HG02763 (cell line): ENCODE data around the gene SLC4A8.

Source experiments
- ATAC-seq: cut with Tn5 transposase; IDR thresholded peaks from one replicate; pipeline ENCODE4 v1.9.1; 2021; ENCODE audit warnings: mild to moderate bottlenecking, moderate library complexity; ENCODE audit not compliant: unreplicated experiment

SLC4A8 gene

DNA sequence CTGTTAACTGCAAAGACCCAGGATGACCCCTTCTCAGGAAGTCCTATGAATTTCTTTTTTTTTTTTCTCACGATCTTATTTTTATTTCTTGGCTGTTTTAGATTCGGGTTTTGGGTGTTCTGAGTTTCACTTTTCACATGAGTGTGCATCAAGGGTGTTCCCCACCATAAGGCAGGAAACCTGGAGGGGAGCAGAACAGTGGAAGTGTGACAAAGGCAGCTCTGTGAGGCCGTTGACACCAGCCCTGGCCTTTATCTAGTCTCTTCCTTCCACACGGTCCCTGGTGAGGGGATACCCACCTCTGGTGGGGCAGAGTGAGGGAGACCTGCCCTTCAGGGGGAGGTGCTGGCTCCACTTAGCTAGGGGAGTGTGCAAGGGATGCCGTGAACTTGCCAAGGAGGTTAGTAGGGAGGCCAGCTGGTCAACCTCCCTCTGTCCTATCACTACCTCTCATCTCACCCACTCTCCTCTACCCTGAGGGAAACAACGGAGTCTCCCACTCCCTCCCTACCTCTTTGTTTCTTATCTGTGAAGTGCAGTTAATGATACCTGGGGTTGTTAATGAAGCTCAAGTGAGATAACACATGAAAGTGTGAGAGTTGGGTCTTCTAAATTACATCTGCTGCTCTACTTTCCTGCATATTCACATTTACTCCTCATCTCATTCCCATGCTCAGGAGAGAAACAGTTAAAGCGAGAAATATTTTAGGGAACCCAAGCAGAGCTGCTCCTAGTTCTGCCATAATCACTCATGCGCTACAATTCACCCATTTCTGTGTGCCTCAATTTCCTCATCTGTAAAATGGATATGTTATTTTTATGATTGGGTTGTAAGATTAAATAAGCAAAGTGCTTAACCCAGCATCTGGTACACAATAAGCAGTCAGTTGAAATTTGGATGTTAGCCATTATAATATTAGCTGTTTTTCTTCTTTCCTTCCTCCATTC, 29.1 kb upstream of the SLC4A8 start:
- no peak for ATAC-seq

DNA sequence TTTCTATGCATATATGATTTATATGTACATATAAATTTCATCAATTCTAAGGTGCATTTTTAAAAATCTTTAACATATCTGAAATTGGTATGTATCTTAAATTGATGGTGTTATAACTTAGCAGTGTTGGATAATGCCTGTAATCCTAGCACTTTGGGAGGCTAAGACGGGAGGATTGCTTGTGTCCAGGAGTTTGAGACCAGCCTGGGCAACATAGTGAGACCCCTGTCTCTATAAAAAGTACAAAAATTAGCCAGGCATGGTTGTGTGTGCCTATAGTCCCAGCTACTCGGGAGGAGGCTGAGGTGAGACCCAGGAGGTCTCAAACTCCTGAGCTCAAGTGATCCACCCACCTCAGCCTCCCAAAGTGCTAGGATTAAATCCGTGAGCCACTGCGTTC, 27.0 kb upstream of the SLC4A8 start:
- no peak for ATAC-seq

DNA sequence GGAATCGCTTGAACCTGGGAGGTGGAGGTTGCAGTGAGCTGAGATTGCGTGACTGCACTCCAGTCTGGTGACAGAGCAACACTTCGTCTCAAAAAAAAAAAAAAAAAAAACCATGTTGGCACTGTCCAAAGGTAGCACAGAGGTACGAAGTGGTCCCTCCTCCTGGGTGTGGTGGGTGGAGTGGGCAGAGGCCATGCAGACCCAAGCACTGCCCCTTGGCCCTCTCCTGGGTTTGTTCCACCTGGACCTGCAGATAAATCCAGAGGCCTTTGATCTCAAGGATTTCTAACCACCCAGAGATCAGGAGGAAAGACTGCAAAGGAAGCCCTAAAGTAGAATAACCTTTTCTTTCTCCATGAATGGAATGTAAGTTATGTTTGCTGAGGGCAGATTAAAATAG, 24.7 kb upstream of the SLC4A8 start:
- ATAC-seq = no peak

DNA sequence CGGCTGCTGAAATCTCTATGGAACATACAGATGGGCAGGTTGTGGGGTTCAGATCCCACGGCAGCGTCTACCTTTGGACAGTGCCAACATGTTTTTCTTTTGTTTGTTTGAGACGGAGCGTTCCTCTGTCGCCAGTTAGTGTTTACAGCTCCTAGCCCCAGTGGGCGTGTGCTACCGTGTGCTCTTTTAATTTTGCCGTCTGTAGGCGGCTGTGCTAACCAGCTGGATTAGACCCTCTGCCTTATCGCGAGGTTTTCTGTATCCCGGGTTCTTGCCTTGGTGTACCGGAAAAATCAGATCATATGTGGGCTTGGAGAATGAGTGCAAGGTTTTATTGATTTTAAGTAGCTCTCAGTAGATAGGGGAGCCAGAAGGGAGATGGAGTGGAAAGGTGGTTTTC, 23.6 kb upstream of the SLC4A8 start:
- no peak for ATAC-seq

DNA sequence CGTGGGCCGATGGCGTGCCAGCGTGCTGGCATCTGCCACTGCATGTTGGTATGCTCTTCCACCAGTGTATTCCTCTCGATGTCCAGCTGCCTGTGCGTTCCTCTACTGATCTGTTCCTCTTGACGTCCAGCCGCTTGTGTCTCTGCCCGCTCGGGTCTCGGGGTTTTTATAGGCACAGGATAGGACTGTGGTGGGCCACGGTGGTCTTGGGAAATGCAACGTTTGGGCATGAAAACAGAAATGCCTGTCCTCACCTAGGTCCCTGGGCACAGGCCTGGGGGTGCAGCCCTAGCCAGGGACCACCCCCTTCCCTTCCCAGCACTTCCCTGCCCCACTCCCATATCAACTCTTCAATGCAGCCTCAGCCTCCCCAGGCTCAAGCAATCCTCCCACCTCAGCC, 23.1 kb upstream of the SLC4A8 start:
- no peak for ATAC-seq

DNA sequence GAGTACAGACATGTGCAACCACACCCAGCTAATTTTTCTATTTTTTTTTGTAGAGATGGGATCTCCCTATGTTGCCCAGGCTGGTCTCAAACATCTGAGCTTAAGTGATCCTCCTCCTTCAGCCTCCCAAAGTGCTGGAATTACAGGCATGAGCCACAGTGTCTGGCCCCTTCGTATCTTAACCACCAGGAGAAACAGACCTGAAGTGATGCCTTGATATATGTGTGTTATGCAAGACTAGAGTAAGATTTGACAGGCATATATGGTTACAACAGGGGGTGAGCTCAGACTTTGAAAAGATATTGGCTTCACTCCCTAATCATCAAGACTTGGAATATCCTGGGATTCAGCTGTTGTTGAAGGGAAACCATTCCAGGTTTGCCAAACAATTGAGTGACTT, 22.7 kb upstream of the SLC4A8 start:
- ATAC-seq = no peak

DNA sequence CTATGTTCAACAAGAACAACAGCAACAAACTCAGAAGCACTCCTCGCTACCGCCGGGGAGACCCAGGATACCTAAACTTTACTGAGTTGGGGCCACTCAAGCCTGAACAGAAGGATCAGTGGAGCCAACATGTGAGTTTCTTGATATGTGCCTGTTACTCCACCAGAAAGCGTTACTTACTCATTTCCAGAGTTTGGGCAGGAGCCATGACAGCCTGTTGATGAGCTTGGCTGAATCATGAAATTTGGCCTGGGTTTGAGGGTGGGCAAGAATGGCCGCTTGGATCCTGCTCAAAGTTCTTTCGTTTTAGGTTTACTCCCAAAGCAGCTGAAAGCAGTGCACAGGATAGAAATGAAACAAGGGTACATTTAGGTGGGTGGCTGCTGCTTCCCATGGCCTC, 21.5 kb upstream of the SLC4A8 start:
- ATAC-seq = no peak

DNA sequence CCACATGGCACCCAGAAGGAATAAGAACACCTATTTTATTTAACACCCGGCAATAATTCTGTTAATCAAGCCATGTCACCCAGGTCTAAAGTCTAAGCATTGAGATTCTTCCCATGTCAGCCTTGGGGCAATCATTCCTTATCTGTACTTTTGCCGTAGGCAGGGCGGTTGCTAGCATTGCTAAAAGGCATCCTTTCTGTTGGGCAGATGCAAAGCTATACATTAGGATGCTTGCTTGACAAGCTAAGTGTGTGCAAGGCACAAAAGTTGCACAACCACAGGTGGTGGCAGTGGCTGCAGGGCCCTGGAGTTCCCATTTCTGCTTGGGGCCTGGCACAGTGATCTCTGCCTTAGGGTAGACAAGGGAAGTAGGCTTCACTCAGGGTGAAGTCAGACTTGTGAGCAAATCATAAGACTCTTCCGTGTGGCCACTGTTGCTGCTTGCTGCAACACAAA, 20.9 kb upstream of the SLC4A8 start:
- ATAC-seq = no peak

DNA sequence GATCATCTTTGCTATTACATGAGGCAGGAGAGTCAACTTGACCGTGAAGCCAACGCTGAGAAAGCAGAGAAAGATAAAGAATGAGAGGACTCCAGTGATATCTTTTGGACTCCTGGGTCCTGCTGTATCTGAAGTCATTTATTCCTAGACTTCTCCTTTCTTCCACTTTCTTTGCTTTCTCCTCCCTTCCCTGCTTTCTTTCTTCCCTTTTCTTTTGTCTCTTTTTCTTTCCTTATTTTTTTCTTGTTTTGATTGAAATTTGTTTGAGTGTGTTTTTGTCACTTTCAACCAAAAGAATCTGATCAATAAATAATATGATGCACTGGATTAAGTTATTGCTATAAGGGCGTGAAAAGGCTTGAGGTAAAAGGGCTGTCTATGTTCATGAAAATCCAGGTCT, 20.0 kb upstream of the SLC4A8 start:
- no peak for ATAC-seq

DNA sequence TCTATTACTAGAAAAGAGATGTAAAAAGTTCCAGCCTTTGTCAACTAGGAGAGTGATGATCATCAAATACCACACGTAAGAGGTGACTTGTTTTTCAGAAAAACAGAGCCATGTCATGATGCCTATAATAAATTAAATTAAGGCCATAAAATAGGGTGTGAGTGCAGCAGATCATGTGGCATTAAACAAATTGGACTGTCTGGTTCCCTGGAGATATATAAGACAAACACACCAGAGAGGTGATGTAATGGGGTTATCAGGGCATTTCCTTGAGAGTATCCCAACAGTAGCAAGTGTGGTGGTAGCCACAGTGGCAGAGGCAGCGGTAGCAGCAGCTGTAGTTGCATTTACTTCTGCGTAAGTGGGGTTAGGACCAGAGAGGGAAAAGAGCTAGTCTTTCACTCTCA, 18.8 kb upstream of the SLC4A8 start:
- ATAC-seq = no peak

DNA sequence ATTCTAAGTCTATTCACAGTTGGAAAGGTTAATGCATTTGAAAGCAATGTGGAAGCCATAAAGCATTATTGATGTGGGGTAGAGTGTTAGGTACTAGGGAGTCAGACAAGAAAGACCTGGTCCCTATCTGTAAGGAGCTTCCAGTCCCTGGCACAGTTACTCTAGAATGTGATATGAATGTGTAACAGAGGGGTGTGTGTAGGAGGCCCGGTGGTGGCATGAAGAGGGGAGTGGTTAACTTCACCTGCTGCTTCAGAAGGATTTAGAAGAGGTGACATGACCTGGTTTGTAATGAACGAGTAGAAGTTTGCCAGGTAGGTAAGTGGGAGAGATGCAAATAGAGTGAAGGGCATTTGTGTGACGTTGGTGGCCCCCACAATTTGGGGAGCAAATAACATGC, 18.3 kb upstream of the SLC4A8 start:
- ATAC-seq = no peak

DNA sequence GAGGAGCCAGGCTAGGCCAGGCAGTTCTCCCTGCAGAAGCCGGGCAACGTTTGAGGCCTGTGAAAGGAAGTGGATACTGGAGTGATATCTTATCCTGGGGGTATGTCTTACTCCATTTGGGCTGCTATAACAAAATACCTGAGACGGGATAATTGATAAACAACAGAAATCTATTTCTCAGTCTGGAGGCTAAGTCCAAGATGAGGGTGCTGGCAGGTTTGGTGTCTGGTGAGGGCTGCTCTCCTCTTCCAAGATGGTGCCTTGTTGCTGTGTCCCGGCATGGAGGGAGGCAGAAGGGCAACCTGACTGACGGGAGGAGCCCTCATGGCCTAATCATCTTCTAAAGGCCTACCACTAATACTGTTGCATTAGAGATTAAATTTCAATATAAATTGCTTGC, 17.8 kb upstream of the SLC4A8 start:
- ATAC-seq = no peak

DNA sequence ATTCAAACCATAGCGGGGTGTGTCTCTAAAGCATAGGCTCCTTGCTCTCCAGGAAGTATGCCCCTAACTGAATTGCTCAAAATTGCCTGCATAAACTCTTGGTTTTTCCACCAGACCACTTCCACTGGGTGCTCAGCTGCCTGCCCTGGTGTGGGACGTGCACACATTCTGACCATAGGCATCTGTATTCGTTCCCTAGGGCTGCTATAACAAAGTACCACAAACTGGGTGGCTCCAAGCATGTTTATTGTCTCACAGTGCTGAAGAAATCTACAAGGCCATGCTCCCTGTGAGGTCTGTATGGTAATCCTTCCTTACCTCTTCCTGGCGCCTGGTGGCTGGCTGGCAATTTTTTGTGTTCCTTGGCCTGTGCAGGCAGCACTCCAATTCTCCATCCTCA, 17.0 kb upstream of the SLC4A8 start:
- no peak for ATAC-seq

DNA sequence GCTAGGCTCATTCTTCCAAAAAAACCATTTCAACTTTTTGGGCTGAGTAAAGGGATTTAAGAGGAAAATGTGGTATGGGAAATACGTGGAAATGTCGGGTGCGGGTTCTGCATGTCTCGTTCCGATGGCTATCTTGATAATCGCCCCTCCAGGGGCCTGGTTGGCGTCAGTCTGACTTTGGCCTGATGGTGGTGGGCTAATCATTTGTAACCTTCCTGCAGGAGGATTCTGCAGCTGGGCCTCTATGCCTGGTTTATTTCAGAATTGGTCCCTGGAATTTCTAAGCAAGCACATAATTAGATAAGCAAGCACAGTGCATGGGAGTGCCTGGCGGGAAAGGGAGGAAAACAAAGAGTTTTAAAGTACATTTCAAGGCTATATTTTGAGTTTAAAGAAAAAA, 14.8 kb upstream of the SLC4A8 start:
- ATAC-seq = no peak

DNA sequence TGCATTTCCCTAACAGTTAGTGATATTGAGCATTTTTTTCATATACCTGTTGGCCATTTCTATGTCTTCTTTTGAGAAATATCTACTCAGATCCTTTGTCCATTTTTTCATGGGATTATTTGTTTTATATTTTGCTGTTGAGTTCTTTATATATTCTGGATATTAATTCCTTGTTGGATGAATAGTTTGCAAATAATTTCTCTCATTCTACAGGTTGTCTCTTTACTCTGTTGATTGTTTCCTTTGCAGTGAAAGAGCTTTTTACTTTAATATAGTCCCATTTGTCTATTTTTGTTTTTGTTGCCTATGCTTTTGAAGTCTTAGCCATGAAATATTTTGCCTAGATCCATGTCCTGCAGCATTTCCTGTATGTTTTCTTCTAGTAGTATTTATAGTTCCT, 11.5 kb upstream of the SLC4A8 start:
- ATAC-seq = no peak

DNA sequence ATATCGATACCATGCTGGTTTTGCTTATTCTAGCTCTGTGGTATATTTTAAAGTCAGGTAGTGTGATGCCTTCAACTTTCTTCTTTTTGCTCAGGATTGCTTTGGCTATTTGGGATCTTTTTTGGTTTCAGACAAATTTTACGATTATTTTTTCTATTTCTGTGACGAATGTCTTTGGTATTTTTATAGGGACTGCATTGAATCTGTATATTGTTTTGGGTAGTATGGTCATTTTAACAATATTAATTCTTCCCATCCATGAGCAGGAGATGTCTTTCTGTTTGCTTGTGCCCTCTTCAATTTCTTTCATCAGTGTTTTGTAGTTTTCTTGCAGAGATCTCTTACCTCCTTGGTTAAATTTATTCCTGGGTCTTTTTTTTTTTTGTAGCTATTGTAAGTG, 10.8 kb upstream of the SLC4A8 start:
- ATAC-seq = no peak

DNA sequence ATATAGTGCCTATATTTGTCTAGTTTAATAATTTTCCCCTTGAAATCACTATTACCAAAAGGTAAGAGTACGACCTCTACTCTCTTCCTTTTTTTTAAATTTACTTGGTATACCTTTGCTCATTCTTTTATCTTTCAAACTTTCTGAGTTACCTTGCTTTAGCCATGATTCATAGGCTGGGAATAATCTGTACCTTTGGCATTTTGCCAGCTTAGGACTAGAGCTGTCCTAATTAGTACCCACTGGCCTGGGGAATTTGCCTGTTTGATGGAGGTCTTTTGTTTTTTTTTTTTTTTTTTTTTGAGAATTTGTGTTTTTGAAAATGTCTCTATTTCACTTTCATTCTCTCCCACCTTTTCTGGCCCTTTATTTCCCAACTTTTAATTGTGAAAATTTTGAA, 8.7 kb upstream of the SLC4A8 start:
- no peak for ATAC-seq

DNA sequence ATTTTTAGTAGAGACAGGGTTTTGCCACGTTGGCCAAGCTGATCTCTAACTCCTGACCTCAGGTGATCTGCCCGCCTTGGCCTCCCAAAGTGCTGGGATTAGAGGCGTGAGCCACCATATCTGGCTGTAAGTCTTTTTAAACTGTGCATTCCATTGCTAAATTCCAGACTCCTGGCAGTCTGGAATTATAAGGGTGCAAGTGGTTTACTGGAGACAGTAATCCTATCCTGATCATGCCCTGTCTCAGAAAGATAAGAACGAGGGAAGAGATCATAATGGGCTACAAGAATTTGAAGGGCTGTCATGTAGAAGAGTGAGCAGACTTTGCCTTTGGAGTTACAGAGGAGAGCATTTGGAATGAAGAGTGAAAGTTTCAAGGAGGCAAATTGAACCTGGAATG, 6.8 kb upstream of the SLC4A8 start:
- no peak for ATAC-seq

DNA sequence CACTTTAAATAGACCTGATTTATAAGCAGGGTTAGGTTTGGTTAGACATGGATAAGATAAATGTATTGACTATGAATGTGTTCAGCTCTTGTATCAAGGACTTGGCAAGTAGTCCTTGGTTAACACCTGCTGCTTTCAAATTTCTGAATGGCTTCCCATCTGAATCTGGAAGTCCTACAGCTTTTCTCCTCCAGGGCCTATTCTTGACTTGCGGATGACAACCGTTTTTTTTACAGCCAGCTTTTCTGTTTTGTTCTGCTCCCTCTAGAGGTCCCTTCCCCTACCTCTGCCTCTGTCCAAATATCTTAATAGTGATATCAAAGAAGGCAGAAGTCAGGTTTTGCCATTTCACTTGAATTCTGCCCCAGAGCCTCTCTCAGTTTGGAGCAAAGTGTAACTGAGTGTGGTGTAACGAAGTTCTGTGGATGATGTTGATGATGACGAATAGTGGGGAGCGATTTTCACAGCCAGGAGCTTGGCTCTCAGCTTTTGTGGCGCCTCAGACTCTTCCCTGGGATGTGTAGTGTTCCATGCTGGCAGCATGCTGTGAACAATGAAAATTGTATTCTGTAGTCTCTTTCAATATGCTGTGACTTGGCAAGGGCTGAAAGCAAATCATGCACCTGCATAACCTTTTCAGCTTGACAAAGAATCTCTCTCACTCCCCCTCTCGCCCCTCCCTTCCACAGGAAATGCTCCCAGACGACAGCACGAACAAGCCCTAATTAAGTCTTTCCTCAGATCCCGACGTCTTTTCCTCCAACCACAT, 5.0 kb upstream of the SLC4A8 start:
- no peak for ATAC-seq

DNA sequence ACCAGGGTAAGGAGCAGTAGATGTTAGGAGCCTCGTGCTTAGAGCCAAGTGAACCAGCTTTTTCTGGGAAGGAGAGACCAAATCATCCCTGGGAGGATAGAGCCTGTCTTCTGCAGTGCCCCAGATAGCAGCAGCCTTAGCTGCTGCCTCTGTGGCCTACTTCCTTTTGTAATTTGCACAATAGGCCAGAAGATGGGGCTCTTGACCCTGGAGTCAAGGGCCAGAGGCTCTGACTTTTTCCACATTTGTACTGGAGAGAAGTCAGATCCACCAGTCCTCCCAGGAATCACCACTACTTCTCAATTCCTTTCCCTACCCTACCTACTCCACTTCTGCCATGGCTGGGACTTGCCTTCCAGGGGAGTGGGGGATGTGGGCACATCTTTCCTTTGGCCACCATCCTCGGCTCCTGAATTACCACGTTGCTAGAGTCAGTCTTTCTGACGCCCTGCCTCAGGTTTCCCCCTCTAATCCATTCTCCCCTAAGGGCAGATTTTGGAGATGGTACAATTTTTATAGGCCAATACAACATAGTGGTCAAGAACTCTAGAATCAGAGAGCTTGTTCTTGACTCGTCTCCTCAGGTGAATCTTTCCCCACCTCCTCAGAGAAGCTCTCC, 3.3 kb upstream of the SLC4A8 start:
- no peak for ATAC-seq

DNA sequence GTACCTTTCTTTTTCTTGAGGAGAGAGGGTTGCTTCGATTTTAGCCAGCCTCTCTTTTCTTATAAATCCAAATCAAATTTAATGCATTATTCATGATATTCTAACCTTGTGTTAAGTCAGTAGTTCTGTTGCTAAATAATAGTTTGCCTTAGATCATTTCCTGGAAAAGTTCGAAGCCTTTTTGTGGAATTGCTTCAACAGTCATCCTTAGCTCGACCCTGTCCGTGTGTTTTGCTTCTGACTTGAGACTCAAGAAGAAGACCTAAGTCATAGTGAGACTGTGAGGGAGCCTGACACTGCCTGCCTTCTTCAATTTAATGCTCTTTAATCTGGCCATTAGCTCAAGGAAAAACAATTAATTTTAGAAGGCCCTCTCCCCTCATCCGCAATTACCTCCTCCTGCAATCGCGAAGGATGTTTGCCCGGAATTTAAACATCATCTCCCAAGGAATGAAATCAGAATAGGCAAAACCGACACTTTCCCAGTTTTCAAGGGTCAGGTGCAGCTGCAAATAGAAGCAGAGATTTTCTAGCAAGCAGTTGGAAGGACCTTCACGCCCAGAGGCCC, 453 bp upstream of the SLC4A8 start:
- ATAC-seq = no peak
